ENCODE data around the gene S1PR4. TPM values are rescaled to one million over a fixed set of nuclear protein-coding genes. Genes with fewer than 3 reads are reported as not detected.

Gene S1PR4
- total and polyA plus RNA-seq, 2 experiments from 2014 or later: 0.07 TPM; not detected in 1

- no peak overlapping the region for H3K4me3 ChIP-seq
- TF ChIP-seq CTCF (IDR thresholded peaks at IDR 0.05; ENCODE audit: poor library complexity): no peak
- no peak for TF ChIP-seq EZH2phosphoT487 (IDR thresholded peaks at IDR 0.05; ENCODE audit: low read depth, severe bottlenecking, unreplicated experiment)
- TF ChIP-seq EZH2 (IDR thresholded peaks at IDR 0.05; ENCODE audit: borderline replicate concordance): no peak
- no peaks in the 10 kb centered on the region for H3K4me1 ChIP-seq (ENCODE audit: insufficient read depth)
- 77% methylated on average over 24 of the region's 24 CpGs for WGBS (ENCODE audit: low lambda C conversion rate, missing lambda C conversion rate)
- no peak overlapping the region for H2AFZ ChIP-seq
- no peaks in the 10 kb centered on the region for H3K27me3 ChIP-seq
- no peak overlapping the region for H3K4me2 ChIP-seq
- no peaks in the 10 kb centered on the region for H3K9me3 ChIP-seq (ENCODE audit: low read depth)
- DNase-seq (ENCODE audit: low spot score): no peak
- no peaks in the 10 kb centered on the region for H4K20me1 ChIP-seq (ENCODE audit: insufficient read depth, poor library complexity, severe bottlenecking)
- no peaks in the 10 kb centered on the region for H3K79me2 ChIP-seq
- H3K27ac ChIP-seq: no peak overlapping the region
- H3K36me3 ChIP-seq (replicated peaks; ENCODE audit: insufficient read depth, low read depth): no peaks in the 10 kb centered on the region
- H3K9me2 ChIP-seq (replicated peaks; ENCODE audit: insufficient read depth): no peaks in the 10 kb centered on the region
Observed at GRCh38 chr19:3132971-3133792, 45.4 kb upstream of the S1PR4 start.

- Histone ChIP-seq H3K79me2 (no peaks in the 10 kb centered on the region), H4K20me1 (ENCODE audit: insufficient read depth, poor library complexity, severe bottlenecking) (no peaks in the 10 kb centered on the region), H3K27me3 (no peaks in the 10 kb centered on the region), H3K4me2 (no peak overlapping the region), H3K36me3 (replicated peaks; ENCODE audit: insufficient read depth, low read depth) (no peaks in the 10 kb centered on the region), H3K4me1 (ENCODE audit: insufficient read depth) (no peaks in the 10 kb centered on the region), H3K4me3 (no peak overlapping the region), H3K27ac (no peak overlapping the region), H2AFZ (no peak overlapping the region), H3K9me3 (ENCODE audit: low read depth) (no peaks in the 10 kb centered on the region), H3K9me2 (replicated peaks; ENCODE audit: insufficient read depth) (no peaks in the 10 kb centered on the region)
- TF ChIP-seq EZH2 (IDR thresholded peaks at IDR 0.05; ENCODE audit: borderline replicate concordance): no peak
- TF ChIP-seq EZH2phosphoT487 (IDR thresholded peaks at IDR 0.05; ENCODE audit: low read depth, severe bottlenecking, unreplicated experiment): no peak
- TF ChIP-seq CTCF (IDR thresholded peaks at IDR 0.05; ENCODE audit: poor library complexity): no peak
- 75% methylated on average over 4 of the region's 4 CpGs for WGBS (ENCODE audit: low lambda C conversion rate, missing lambda C conversion rate)
- DNase-seq (ENCODE audit: low spot score): no peak
Observed at GRCh38 chr19:3133793-3134116, 44.8 kb upstream of the S1PR4 start.

GRCh38 chr19:3135961-3136683 lies 42.4 kb upstream of the S1PR4 start, which contains the start of gene GNA15:
Gene GNA15 (plus strand): TSS chr19:3136033. CDS start chr19:3136451, 418 bp downstream.
- Histone ChIP-seq H4K20me1 (ENCODE audit: insufficient read depth, poor library complexity, severe bottlenecking) (no peaks in the 10 kb centered on the region), H3K4me2 (no peak within 1 kb of the TSS), H3K27me3 (no peaks in the 10 kb centered on the region), H2AFZ (no peak within 1 kb of the TSS), H3K36me3 (replicated peaks; ENCODE audit: insufficient read depth, low read depth) (no peaks in the 10 kb centered on the region), H3K9me2 (replicated peaks; ENCODE audit: insufficient read depth) (no peaks in the 10 kb centered on the region), H3K9me3 (ENCODE audit: low read depth) (no peaks in the 10 kb centered on the region), H3K4me3 (no peak within 1 kb of the TSS), H3K4me1 (ENCODE audit: insufficient read depth) (no peaks in the 10 kb centered on the region), H3K79me2 (no peaks in the 10 kb centered on the region), H3K27ac (no peak within 1 kb of the TSS)
- DNase-seq (ENCODE audit: low spot score): no peak
- no peak for TF ChIP-seq CTCF (IDR thresholded peaks at IDR 0.05; ENCODE audit: poor library complexity)
- TF ChIP-seq EZH2 (IDR thresholded peaks at IDR 0.05; ENCODE audit: borderline replicate concordance): no peak
- no peak for TF ChIP-seq EZH2phosphoT487 (IDR thresholded peaks at IDR 0.05; ENCODE audit: low read depth, severe bottlenecking, unreplicated experiment)
- WGBS (ENCODE audit: low lambda C conversion rate, missing lambda C conversion rate): 88% methylated on average over 34 of the region's 40 CpGs

All from hepatocyte (in vitro differentiated cells).